ENCODE results near the gene CRLF1.

The CRLF1 gene

GRCh38 chr19:18636183-18636968 lies 29.8 kb upstream of the CRLF1 start:
- peak; percentile 99 for DNase-seq

DNA sequence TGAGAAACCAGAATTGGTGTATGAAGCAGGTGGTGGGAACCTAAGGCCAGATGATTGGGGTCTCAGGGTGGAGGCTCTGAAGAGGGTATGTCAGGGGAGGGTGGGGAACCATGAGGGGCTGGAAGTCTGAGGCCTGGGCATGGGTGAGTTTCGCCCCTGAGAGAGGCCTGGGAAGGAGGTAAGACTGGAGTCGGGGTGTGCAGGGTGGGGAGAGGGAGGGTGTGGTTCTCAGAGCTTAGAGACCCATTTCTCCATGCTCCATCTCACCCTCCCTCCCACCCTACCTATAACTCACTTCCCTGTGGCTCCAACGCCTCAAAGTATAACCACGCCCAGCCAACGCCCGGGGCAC lies 29.2 kb upstream of the CRLF1 start:
- no peak for DNase-seq

DNA sequence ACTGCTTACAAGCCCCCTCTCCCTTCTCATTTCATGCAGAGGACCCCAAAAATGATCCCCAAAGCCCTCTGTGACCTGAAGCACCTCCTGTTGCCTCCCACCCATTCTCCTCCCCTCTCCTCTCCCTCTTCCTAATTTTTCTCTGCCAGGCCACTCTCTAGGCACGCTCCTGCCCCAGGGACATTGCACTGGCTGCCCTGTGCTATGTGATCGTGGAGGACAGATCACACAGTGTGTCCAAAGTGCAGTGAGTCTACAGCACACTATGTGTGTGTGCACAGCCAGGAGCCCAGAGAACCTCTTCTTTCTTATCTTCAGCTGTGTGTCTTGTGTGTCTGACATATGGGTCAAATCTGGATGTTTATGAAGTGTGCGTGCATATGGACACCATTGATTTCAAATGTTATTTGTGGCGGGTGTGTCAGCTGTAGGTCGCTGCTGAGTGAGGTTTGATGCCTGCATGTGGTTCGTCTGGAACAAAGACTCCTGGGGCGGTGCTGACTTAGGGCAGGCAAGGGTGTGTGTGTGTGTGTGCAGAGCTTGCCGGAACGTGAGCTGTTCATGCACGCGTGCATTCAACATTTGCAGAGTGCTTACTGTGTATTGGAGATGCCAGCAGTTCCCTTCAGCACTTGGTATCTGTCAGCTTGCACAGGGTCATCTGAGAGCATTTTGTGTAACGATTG lies 28.2 kb upstream of the CRLF1 start:
- no peak for DNase-seq

DNA sequence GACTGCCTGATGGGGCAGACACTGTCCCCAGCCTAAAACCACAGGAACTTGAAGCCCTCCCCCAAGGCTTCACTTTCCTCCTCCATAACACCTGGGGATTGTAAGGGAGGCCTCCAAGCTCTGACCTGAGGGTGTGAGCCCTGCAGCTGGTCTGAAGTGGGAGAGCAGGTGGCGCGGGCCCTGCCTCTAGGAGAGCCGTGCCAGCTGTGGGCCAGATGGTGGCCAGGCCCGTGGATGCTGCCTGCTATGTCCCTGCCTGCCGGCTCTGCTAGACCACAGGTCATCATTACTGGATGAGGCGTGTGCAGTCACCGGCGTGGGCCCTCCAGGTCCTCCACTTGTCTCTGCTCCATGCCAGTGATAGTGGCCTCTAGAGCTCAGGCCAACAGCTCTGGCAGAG lies 26.7 kb upstream of the CRLF1 start:
- no peak for DNase-seq

DNA sequence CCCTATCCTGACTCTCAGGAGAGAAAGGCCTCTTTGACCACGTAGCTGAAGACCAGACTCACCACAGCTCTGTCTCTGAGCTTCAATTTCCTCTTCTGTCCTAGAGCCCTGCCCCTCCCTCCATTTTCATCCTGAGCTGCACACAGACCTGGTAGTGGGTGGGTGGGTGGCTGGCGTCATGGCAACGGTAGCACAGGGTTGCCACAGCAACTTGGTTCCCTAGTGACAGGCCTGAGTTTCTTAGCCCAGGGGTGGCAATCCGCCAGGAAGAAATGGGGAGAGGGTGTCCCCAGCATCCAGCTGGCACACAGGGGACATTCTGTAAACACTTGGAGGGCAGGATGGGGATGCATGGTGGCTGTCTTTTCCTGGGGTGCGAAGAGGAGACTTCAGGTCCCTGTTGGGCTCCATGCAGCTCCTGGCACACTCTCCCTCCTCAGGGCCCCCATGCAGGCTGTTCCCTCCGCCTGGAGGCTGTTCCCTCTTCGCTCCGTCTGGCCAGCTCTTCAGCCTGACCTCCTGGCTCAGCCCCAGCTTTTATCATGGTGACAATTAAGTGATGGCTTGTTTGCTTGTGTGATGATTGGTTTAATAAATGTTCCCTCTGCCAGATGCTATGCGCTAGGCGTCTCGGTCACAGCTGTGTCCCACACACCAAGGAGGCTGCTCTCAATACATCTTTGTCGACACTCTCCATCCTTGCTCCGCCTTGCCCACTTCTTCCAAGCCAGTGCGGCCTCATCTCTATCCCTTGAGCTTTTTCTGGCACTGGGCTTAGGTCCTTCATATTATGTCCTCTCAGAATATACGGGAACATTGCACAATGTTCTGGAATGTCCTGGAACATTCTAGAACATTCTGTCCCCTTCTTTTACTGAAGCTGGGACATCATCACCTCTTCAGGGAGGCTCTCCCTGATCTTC lies 22.8 kb upstream of the CRLF1 start:
- no peak for DNase-seq

GRCh38 chr19:18626906-18627305 lies 20.3 kb upstream of the CRLF1 start:
- DNase-seq: no peak

- no peak for DNase-seq
Measured at GRCh38 chr19:18620902-18621301, 14.3 kb upstream of the CRLF1 start.

DNA sequence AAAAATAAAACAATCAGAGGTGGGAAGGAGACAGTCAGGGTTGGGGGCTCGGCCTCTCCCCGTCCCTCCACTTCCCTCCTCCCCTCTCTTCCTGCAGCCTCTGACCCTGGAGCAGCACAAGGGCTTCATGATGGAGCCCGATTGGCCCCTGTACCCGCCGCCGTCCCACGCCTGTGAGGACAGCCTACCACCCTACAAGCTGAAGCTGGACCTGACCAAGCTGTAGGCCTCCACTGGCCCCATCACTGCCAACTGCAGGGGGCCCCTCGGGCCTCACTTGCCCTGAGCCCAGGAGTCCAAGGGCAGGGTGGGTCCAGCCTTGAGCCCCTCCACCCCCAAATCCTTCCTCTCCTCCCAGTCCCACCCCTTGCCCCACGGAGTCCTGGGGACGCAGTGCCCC lies 13.7 kb upstream of the CRLF1 start:
- DNase-seq: no peak

- no peak for DNase-seq
Measured at GRCh38 chr19:18618236-18618635, 11.6 kb upstream of the CRLF1 start.

- no peak for DNase-seq
Measured at GRCh38 chr19:18617562-18617961, 11.0 kb upstream of the CRLF1 start.

- DNase-seq: no peak
Measured at GRCh38 chr19:18616023-18616422, 9.4 kb upstream of the CRLF1 start.

- no peak for DNase-seq
Measured at GRCh38 chr19:18613589-18614234, 7.1 kb upstream of the CRLF1 start.

DNA sequence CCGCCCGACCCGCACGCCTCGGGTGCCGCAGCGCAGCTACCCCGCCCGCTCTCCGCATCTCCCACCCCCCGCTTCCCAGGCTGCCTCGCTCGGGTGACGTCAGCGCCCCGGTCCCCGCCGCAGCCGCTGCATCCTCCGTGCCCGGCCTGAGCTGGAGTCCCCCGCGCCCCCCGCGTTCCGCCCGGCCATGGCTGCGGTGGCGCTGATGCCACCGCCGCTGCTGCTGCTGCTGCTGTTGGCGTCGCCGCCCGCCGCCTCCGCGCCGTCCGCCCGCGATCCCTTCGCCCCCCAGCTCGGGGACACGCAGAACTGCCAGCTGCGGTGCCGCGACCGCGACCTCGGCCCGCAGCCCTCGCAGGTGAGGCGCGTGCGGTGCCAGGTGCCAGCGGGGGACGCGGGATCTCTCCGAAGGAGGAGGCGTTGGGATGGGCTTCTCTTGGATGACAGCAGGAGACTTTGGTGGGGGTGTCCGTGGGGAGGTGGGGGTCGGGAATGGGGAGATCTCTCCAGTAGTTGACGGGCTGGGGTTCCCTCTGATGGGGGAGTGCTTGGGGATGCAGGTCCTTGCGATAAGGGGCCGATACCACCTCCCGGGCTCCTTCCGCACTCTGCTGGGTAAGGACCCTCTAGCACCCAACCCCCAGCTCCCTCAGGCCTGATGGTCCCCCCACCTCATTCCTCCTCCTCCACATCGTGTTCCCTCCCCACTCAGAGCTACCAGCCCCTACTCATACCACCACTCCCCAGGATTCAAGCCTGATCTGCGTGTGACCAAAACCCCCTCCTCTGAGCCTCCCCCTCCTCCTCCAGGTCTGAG lies 6.4 kb upstream of the CRLF1 start, which contains the start of gene TMEM59L:
Gene TMEM59L, plus strand, starts transcription at position 99 of the 817 bp plus-strand sequence. Its CDS starts 89 bp downstream, at position 188.
- DNase-seq: no peak

GRCh38 chr19:18612051-18612771 lies 5.6 kb upstream of the CRLF1 start:
- no peak for DNase-seq

DNA sequence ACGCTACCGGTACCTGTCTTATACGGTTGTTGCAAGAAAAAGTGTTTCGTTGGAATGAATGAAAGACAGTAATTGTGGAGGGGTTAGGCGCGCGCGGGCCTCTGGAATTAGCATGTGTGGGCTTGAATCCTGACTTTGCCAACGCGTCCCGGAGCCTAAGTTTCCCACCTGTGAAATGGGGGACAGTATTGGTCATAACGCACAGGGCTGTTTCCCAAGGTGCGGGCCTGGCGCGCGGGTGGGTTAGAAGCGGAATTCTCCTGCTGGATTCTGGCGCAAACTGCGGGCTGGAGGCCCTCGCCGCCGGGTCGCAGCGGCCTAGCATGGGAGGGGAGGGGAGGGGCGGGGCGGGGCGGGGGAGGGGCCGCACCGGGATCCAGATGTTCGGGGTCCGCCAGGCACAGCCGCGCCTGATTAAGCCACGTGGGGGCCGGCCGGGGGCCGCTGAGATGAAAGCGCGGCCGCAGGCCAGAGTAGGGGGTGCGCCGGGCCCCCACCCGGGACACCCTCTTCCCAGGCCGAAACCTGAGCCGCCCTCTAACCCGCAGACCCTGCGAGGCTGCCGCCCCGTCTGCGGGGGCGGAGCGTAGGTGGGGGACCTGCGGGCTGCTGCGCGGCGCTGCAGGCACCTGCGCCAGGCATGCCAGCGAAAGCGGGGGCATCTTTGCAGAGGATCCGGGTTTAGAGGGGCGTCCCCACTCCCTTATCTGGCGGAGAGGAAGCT lies 4.9 kb upstream of the CRLF1 start:
- DNase-seq: no peak

DNA sequence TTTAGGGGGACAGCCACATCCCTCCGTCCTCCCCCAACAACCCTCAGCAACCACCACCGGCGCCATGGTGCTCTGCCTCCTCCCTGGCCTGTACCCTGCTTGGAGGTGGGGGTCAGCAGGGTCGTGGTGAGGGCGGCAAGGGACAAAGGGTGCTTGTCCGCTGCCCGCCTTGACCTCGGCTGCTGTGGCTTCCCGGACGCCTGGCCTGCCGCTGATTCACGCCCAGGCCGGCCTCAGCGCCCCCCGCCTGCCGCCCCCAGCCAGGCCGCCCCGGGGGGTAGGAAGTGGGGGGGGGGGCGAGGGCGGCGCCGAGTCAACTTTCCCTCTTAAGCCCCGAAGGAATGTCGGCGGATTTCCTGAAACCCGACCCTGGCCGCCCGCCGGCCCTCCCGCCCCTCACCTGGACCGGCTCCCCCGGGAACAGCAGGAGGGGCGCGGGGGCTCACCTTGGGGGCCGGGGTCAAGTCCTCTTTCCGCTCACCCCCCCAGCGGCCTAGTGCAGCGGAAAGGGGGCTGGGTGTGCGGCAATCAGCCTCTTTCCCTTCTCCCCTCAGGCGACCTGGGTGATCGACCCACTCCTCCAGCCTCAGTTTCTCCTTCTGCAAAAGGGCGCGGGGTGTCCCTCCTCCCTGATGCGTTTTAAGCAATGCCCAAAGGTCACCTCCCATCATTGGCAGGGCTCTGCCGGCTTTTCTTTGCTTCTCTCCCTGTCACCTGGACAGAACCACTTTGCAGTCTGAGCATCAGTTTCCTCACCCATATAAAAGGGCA lies 4.1 kb upstream of the CRLF1 start:
- no peak for DNase-seq

GRCh38 chr19:18610245-18610555 lies 3.6 kb upstream of the CRLF1 start:
- no peak for DNase-seq

- no peak for DNase-seq
Measured at GRCh38 chr19:18609717-18610051, 3.1 kb upstream of the CRLF1 start.

GRCh38 chr19:18608805-18609716 lies 2.5 kb upstream of the CRLF1 start:
- no peak for DNase-seq

Data from stimulated activated CD4-positive, alpha-beta T cell treated with anti-CD3 and anti-CD28 coated beads, Interleukin-4, amount 100 ng/mL, for 24 hours (primary cell).